DMS53 treated with DMSO at 0.1 percent for 48 hours (cell line): ENCODE results near the gene ZSCAN18.
A peak's percentile ranks its signal among the peaks of the same experiment; 100 is the strongest.
"Not testable (repeated sequence)": the region's sequence is repeated elsewhere in the genome, so short reads cannot be mapped to it uniquely, and the experiment has no call there.

Experiments
- DNase-seq: peaks from one replicate; lab custom pipeline; 2025; ENCODE audit not compliant: unreplicated experiment; lab: John Stamatoyannopoulos, UW

Gene ZSCAN18

GRCh38 chr19:58097781-58098681 is at the start of gene ZSCAN18:
TSS of gene ZSCAN18 (minus strand) at chr19:58098231. CDS start at chr19:58090267, 7,964 bp downstream.
- peak; percentile 69 for DNase-seq

GRCh38 chr19:58147475-58147874 is 49.4 kb upstream of the ZSCAN18 start:
- not testable (repeated sequence) for DNase-seq

GRCh38 chr19:58145849-58146248 is 47.8 kb upstream of the ZSCAN18 start:
- DNase-seq, result no peak

- DNase-seq, result no peak
These were observed 36.2 kb upstream of the ZSCAN18 start for GRCh38 chr19:58134244-58134643.

- DNase-seq, result no peak
These were observed 31.3 kb upstream of the ZSCAN18 start for GRCh38 chr19:58129284-58129683.

GRCh38 chr19:58128041-58128685 is 30.1 kb upstream of the ZSCAN18 start:
- DNase-seq, result no peak

- DNase-seq, result no peak
These were observed 25.3 kb upstream of the ZSCAN18 start for GRCh38 chr19:58123354-58123753.

GRCh38 chr19:58118979-58119733 is 21.1 kb upstream of the ZSCAN18 start:
- no peak for DNase-seq

- no peak for DNase-seq
These were observed 20.0 kb upstream of the ZSCAN18 start for GRCh38 chr19:58117841-58118575.

GRCh38 chr19:58108546-58108817 is 10.5 kb upstream of the ZSCAN18 start:
- no peak for DNase-seq

- DNase-seq, result no peak
These were observed 9.9 kb upstream of the ZSCAN18 start for GRCh38 chr19:58107778-58108545.

GRCh38 chr19:58098682-58098998 is 609 bp upstream of the ZSCAN18 start:
- no peak for DNase-seq

- DNase-seq, result no peak
These were observed 682 bp downstream of the ZSCAN18 start for GRCh38 chr19:58097349-58097748.

GRCh38 chr19:58096884-58097283 is 1.1 kb downstream of the ZSCAN18 start:
- DNase-seq, result no peak

GRCh38 chr19:58095328-58095727 is 2.7 kb downstream of the ZSCAN18 start:
- no peak for DNase-seq

GRCh38 chr19:58093071-58093470 is 5.0 kb downstream of the ZSCAN18 start:
- DNase-seq, result no peak

GRCh38 chr19:58091251-58091995 is 6.6 kb downstream of the ZSCAN18 start:
- DNase-seq, result no peak

GRCh38 chr19:58089846-58090245 is 8.2 kb downstream of the ZSCAN18 start:
- DNase-seq, result no peak

- DNase-seq, result no peak
These were observed 9.4 kb downstream of the ZSCAN18 start for GRCh38 chr19:58088521-58089052.
